Activated CD8-positive, alpha-beta memory T cell treated with anti-CD3 and anti-CD28 coated beads, Interleukin-2, amount 50 U/mL, for 24 hours (primary cell): ENCODE measurements around the gene AGAP1.

Experiments used
- DNase-seq: peaks from one replicate; pipeline ENCODE4 v3.0.0-alpha.2; 2020; ENCODE audit errors: extremely low read depth

The AGAP1 gene

DNA sequence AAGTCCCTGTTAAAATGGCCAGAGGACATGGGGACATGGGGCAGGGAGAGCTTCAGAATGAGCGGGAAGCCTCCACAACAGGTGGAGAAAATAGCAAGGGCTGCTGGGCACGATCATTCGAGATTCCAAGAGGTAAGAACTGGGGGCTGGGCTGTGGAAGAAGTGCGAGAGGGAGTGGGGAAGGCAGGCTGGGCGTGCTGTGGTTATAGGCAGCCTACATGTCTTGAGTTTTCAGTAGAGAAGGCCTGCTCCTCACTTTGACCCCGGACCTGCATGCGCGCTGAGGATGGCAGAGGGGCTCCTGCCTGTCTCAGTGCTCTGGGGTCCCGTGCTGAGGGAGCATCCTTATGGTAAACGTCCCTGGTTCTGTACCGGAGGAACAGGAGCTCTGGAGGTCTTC, 115.5 kb downstream of the AGAP1 start:
- no peak for DNase-seq

DNA sequence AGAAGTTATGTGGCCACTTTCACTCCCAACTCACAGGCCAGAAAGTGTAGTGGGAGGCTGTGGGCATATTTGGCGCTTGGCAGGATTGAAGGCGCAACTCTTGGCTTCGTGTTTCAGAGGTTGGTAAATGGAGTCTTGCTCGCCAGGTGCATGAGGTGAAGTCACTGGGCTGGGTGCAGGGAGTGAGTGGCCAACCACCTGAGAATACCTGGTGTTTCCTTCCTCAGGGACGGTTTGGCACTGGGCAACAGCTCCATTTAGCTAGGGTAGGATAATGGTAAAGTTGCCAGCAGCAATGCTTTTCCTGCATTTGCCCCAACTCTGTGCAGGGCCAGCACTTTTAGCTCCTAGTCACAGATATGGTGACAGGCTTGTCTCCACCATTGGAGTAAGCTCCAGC, 115.9 kb downstream of the AGAP1 start:
- DNase-seq = no peak

DNA sequence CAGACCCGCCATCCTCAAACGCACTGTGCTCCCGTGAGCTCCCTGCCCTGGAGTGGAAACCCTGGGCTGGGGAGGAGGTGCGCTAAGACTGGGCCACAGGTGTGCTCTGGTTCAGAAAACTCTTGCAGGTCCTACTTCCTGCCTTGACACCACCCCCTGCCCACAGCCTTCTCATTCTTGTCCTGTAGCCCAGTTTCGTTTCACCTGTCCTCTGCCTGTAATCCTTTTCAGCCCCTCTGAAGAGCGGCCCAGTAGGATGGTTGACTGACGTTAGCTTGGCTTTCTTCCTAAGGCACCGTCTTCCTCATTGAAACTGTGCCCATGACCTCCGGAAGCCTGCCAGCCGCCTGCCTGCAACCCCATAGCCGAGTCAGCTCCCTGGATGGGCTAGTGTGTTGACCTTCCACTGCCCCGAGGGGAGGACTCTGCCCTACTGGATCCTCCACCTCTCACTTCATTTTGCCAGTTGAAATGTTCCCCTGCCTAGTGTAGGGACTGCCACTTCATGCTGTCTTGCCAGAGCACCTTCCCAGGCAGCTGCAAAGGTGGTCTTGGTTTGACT, 116.9 kb downstream of the AGAP1 start:
- DNase-seq = no peak

DNA sequence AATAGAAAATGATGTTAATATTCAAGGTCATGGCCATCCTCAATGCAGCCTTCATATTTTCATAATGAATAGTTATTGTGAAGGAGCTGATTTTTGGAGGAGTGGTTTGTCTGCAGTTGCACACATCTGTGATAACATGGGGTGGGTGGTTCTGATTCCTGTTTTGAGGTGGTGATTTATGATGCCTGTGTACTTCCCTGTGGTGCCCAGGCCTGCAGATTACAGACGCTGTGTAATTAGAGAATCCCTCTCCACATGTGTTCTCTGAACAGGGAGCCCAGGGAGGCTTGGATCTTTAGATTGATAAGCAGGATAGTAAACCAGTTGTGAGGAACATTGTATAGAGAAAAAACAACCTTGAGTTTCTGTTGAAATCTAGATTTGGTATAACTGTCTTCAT, 117.5 kb downstream of the AGAP1 start:
- DNase-seq = no peak

DNA sequence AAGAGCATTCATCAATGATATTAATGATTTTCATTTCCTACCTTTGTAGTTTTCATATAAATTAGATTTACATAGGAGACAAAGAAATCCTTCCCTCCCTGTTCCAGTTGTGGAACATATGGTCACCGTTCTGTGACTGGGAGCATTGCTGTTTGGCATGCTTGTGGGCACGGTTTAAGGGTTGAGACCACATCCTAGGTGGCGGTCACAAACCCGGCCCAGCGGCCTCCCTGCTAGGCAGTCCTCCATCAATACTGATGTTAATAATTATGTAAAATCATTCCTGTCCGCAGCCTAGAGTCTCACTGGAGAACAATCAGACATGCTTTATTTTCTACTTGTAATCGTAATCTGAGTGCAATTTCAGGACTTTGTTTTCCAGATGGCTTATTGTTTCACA, 117.9 kb downstream of the AGAP1 start:
- no peak for DNase-seq

DNA sequence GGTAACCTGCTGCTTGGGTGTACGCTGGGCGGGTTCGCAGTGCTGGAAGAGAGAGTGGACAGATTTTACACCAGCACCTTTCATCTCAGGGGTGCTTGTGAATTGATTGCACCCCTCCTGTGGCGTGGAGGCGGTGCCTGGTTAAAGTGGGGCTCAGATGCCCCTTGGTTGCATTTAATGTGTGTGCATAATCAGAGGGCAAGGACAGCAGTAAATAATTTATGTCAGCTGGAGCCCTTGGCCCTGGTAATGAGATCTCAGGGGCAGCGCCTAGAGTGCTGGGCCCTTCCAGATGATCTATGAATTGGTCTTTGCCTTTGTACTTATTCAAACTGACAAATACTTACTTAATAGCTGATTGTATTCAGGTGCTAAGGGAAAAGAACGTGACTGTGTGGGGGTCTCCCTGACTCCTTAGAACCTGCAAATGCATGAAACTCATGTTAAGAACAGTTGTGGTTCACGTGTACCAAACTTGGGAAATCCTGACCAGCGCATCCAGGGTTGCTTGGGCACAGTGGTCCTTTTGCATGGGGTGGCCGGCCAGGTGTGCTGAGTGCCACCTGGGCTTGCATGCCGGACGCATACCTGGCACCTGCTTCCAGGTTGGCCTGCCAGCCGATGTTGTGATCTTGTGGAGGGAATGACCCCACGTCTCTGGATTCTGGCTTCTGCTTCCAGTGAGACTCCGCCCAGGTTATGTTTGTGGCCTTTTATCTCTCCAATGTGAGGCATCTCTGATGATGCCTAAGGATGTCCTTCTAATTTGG, 118.5 kb downstream of the AGAP1 start:
- DNase-seq = no peak

DNA sequence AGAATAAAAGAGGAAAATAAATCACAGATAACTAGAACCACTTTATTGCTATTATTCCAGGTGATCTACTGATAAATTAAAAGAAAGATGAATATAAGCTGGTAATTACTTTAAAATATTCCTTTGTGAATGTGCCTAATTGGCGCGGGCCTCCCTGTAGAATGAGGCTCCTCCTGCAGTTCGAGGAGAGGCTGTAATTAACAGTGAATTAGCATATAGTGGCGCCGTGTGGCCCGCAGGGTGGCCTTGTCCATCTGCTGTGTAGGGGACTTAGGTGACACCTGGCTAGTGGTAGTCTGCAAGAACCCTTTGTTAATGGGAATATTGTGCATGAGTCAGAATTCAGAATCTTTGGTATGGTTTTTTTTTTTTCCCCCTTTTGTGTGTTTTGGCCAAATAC, 119.8 kb downstream of the AGAP1 start:
- DNase-seq = no peak

DNA sequence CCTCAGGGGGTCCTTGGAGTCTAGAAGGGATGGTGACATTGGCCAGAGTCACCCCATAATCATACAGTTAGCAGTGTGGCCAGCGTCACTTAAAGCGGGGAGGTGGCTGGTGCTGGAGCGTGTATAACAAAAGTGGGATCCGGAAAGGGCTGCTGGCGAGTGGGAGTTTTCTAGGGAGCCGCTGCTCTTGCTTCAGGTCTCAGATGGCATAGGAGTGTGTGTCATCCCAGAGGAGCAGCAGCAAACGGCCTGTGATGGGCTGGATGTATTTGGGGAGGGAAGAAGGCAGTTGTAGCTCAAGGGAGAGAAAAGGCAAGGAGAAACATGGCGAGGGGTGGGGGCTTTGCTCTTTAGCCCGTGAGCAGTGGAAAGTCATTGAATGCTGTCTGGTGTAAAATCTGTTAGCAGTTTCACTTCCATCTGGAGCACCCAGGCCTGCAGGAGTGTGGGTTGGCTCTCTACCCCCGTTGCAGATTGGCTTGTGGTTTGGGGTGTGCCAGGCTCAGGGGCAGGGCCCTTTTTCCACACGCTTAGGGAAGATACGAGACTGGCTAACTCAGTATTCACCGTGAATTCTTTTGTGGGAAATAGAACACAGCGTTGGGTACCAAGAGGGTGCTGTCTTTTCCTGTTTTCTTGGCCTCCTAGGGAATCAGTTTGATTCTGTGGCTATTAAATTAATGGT, 120.5 kb downstream of the AGAP1 start:
- DNase-seq = no peak

DNA sequence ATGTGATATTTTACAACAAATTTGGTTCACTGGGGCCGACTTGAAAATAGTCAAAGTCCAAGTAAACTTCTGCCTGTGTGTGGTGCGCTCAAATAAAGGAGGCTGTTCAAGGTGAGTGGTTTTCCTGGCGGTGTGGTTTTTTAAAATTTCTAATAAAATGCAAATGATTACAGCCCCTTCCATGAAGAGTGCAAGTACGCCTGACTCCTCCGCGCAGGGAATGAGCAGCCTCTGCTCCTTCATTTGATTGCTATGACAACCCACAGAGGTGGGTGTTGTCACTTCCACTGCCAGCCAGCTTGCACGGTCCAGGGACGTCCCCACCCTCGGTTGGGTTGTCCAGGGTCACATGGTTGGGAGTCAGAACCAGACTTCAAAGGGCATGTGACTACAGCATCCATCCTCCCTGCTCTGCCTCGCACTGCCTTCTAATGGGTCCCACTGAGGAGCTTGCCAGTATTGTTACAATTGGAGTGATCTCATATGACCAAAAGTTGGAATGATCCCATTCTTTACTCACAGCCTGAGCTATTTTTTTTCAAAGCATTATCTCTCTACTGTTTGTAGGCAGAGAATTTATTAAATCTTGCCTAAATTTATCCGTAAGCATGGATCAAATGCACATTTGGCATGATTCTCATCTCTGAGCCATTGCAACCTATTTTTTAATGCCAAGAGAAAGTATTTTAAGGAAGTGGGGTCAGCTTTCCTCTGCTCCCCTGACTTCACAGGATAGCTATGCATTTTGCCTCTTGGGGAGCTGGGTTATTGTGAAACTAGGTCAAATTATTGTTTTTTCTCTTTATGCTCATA, 121.3 kb downstream of the AGAP1 start:
- DNase-seq = no peak

DNA sequence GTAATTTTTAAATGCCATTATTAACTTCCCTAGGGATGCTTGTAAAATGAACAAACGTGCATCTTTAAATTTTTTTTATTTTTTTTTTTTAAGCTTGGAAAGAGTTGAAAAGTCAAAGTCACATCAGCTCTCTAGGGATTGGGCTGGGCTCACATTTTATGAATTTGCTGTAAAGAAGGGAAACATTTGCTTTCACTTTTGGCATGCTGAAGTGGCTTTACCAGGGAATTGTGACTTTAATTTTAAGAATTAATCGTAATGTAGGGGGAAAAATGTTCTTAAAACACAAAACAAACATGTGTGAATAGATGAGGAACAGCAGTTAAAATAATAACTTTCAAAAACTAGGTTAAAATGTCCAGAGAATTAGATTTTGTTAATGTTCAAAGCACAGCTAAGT, 123.0 kb downstream of the AGAP1 start:
- no peak for DNase-seq

DNA sequence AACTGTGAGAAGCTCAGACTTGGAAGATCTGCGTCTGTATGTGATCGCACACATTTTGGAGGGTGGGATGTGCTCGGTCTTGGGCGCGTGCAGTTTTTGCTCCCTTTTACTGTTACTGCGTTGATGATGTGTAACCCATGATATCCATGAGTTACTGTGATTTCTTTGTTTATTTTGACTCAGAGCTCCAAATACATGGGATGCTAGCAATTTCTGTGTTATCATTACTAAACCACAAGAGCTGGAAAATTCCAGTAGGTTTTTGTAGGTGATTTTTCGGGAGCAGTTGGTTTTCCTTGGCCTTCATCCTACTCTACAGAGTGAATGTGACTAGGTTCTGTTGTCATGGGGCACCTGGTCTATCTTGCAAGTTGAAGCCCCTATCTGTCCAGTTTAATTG, 124.2 kb downstream of the AGAP1 start:
- no peak for DNase-seq

DNA sequence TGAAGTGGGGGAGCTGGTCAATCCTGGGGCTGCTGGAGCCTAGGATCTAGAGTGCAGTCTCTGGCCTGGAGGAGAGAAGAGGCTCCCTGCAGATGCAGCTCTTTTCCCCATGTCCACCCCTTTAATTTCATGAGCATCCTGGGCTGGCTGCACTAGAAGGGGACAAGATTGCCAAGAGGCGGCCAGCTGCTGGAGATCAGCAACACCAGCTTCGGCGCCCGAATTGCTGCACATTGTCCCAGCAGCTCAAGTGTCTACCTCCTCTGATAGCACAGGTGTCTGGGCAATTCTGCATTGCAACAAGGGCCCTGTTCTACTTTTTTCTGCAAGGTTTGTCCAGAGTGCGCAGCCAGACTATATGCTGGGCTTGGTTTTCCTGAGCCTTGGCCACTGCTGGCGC, 125.7 kb downstream of the AGAP1 start:
- no peak for DNase-seq

DNA sequence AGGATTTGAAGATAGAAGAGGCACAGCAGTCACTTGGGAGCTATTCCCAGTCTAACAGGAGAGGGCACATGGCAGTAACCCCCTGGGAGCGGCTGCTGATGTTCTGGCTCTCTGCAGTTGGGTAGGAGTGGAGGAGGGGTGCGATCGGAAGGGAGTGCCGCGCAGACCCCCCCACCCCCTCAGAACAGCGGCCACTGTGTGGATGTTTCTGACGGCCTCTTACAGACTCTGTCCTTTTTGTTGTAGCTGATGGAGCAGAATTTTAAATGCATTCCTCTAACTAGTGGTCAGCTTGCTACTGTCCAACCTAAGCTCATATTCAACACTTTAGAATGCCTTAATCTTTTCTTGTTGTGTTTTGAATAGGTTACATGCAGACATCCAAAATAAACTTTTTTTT, 127.9 kb downstream of the AGAP1 start:
- no peak for DNase-seq

DNA sequence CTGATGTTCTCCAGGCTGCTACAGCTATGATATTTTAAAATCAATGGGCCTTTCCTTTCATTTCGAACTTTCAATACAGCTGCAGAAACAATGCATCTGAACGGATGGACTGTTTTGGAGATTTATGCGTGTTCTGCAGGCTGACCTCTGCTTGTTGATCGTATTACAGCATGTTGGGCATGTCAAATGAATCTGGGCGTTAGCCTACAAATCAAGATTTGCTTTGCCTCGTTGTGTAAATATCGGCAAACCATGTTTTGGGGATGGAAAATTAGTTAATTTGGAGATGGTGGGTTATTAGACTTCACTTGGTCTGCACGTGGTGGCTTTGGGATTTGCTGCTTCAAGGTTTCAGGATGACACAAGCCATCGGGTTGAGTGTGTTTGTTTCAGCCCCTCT, 129.3 kb downstream of the AGAP1 start:
- DNase-seq = no peak

DNA sequence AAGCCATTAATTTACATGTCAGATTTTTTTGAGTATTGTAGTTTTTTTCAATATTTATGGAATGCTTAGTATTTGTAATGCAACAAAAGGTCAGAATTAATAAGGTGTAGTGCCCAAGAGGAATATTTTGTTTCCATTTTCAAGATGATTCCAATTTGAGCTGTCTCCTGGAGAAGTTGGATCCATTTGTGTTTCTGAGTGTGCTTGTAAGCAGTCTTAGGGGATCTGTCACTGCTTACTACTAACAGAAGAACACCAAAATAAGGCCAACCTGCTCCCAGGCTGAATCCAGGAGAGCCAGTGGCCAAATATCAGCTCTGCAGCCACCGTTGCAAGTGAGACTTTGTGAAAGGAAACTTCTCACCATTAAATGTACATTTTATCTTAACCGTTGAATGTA, 129.9 kb downstream of the AGAP1 start:
- DNase-seq = no peak

DNA sequence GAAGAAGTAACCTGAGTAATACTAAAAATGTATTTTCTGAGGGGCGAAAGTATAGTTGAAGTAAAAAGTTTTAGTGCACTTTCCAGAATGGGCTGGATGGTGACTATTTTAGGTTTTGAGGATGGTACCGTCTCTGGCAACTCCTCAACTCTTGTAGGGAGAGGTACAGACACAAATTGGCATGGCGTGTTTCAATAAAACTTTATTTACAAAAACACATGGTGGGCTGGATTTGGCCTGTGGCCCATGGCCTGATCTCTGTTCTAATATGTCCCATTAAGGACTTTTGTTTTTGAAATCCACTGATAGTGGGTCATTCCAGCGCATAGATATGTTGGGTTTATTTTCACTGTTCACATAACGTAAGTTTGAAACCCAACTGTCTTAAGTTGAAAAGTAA, 132.8 kb downstream of the AGAP1 start:
- DNase-seq = no peak

DNA sequence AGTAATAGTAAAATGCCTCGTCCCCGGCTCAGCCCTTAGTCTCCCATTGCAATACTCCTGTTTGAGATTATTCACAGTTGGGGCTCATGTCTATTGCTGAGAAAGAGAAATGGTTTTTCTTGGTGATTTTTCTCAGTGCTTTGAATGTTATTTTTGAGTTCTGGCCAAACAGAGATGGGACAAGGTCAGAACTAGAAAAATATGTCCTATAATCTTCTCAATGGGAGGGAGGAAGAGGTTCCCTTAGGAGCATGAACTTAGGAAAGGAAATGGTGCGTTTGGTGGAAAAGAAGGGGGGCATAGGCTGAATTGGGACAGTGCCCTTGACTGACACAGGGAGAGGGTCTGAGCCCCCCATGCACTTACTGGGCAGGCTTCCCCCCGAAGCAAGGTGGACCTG, 133.8 kb downstream of the AGAP1 start:
- DNase-seq = no peak

DNA sequence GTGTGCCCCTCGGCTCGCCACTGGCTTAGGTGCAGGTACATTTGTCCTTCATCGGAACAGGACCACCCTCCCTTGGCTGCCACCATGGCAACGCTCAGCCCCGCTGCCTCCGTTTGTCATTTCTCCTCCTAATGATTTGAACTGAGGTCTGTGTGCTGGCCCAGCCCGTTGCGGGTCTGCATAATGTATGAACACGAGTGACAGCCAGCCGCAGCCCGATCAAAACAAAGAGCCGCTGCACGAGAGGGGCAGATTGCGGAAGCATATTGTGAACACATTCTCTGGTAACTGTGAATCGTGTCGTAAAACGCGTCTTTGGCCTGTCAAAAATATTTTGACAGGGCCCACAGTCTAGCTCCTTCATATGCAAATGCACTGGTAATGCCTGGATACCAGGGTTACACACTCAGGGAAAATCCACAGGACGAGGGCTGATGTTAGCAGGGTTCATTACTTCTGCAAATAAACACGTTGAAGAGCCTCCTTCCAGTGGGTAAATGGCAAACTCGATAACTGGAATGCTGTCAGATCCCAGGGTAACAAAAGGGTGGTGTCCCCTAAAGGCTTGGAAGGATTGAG, 137.0 kb downstream of the AGAP1 start:
- no peak for DNase-seq

DNA sequence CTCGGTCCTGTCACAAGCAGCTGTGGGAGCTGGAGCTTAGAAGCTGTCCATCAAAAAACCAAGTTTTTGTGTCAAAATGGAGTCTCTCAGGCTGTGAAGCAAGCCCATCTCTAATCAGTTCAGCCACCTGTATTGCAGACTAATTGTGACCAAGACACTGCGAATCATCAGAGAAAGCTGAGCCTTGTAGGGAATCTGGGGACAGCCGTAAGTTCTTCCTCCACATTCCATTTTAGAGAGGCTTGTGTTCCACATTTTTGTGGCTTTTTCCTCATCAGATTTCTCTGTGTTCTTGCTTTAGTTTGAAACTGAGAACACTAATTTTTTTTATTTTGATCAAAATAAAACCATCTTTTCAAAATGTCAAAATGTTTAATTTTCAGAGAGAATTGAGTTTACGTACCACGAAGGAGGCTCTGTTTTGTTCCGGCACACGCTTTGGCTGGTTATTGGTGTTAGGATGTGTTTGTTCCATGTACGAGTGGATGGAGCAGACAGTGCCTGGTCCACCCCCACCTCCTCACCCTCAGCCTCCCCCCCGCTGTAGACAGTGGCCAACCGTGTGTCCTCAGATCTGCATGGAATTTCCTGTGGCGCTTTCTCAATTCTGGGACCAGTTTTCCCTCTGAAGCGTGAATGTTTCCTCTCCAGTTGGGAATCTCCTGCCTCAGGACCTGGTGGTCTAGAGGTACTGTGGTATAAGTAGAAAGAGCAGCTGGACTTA, 140.8 kb downstream of the AGAP1 start:
- no peak for DNase-seq

DNA sequence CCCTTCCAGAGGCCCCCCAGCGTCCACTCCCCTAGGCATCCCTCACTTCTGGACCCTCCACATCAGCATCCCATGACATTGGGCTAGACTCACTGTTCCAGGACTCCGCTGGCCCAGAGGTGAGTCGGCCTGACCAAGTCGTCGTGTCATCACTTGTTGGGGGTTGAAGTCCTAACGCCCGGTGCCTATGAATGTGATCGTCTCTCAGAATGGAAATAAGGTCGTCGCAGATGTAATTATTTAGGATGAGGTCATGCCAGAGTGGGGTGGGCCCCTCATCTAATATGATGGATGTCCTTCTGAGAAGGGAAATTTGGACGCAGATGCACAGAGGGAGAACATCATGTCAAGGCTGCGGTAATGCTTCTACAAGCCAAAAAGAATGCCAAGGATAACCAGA, 142.7 kb downstream of the AGAP1 start:
- no peak for DNase-seq

DNA sequence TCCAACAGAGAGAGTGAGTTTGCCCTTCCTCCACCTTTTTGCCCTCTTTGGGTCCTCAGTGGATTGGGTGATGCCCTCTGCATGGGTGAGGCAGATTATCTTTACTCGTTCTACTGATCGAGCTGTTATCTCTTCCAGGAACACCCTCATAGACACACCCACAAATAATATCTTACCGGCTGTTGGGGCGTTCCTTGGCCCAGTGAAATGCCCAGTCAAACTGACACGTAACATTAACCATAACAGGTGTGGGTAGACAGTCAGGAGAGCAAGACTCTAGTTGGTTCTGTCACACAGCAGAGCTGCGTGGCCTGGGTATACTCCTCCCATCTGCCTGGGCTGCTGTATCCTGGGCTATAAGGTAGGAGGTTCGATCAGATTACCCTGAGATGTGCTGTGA, 144.1 kb downstream of the AGAP1 start:
- no peak for DNase-seq
